ENCODE measurements around the gene FOLR2. TPM values are rescaled to one million over a fixed set of nuclear protein-coding genes. Genes with fewer than 3 reads are reported as not detected.

The FOLR2 gene
- total and polyA plus RNA-seq, 4 donors: 9.4 to 31.5 (median 16.7) TPM

DNA sequence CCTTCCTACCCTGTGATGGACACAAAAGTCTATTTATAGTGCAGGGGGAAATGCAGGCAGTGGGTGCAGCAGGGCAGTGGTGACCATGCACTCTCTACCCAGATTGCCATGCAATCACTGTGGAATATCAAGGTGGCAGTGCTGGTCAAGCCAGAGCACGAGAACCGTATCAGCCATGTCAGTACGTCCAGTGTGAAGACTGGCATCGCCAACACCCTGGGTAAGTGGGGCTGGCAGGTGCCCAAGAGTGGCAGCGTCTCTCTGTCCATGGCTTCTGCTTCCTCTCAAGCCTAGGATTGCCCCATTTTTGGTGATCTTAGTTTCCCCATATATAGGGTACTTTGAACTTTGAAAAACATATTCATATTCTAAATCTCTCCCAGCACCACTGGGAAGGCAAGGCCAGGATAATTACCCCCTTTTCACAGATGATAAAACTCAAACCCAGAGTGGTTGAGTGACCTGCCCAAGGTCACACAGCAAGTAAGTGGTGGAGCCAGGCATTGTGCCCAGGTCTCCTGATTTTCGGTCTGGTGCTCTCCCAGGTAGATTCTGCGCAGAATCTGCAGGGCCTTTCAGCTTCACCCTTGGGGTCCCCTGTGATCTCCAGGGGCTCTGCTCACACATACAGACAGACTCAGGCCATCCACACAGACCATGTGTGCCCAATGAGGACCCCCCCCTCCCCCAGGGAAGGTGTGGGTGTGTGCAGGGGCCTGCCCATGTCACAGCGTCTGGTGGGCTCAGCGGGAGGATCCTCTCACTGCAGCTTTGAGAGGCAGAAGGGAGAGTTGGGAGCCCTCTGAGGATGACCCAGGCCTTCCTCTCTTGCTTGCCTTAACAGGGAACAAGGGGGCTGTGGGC, 15.0 kb downstream of the FOLR2 start:
- 93% methylated on average over 9 of the region's 9 CpGs for WGBS
- TF ChIP-seq, protein P1, sequence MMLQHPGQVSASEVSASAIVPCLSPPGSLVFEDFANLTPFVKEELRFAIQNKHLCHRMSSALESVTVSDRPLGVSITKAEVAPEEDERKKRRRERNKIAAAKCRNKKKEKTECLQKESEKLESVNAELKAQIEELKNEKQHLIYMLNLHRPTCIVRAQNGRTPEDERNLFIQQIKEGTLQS (IDR thresholded peaks at IDR 0.05): no peak
- TF ChIP-seq, protein P2, sequence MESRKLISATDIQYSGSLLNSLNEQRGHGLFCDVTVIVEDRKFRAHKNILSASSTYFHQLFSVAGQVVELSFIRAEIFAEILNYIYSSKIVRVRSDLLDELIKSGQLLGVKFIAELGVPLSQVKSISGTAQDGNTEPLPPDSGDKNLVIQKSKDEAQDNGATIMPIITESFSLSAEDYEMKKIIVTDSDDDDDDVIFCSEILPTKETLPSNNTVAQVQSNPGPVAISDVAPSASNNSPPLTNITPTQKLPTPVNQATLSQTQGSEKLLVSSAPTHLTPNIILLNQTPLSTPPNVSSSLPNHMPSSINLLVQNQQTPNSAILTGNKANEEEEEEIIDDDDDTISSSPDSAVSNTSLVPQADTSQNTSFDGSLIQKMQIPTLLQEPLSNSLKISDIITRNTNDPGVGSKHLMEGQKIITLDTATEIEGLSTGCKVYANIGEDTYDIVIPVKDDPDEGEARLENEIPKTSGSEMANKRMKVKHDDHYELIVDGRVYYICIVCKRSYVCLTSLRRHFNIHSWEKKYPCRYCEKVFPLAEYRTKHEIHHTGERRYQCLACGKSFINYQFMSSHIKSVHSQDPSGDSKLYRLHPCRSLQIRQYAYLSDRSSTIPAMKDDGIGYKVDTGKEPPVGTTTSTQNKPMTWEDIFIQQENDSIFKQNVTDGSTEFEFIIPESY (IDR thresholded peaks at IDR 0.05): no peak
- TF ChIP-seq GABPA (IDR thresholded peaks at IDR 0.05 in 1 of 2, conservative IDR thresholded peaks at IDR 0.05 in 1 of 2): no peak

DNA sequence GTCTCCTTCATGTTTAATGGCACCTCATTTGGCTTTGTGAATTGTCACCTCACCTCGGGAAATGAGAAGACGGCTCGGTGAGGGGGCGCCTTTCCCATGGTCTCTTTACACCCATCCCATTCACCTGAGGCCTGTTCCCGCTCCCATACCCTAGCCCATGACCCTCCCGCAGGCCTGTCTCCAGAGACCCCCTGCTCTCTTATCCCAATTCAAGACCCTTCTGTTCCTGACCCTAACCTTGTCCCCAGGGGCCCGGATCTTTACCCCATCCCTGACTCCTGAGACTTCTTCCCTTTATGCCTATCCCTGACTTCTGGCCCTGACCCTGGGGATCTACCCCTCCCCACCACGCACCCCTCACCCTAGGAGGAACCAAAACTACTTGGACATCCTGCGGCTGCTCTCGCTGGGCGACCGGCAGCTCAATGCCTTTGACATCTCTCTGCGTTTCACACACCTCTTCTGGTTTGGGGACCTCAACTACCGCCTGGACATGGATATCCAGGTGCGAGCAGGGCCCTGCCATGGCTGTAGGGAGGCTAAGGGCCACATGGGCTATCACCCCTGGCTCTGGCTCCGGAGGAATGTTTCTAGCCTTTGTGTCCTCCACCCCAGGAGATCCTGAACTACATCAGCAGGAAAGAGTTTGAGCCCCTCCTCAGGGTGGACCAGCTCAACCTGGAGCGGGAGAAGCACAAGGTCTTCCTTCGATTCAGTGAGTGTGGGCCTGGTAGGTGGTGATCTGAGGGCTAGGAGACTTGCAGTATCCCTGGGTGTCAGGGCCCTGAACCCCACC, 15.9 kb downstream of the FOLR2 start:
- Histone ChIP-seq H3K4me3 (ENCODE audit: low read depth in 1 of 3, low read length in 3 of 3) (no peak overlapping the region), H3K9me3 (ENCODE audit: control insufficient read depth in 4 of 4, low read length in 3 of 4) (no peaks in the 10 kb centered on the region), H3K36me3 (ENCODE audit: control insufficient read depth in 4 of 4, insufficient read depth in 3 of 4, low read depth in 1 of 4, low read length in 3 of 4) (peaks cover 24 to 91% (median 46%) of the 10 kb centered on the region in 4 donors), H3K4me1 (ENCODE audit: control insufficient read depth in 4 of 4, insufficient read depth in 4 of 4, low read length in 3 of 4) (no peaks in the 10 kb centered on the region), H3K27me3 (ENCODE audit: control insufficient read depth in 4 of 4, insufficient read depth in 4 of 4, low read length in 3 of 4) (no peaks in the 10 kb centered on the region), H3K9ac (ENCODE audit: low read depth in 1 of 2, low read length in 2 of 2) (no peak overlapping the region), H3K27ac (ENCODE audit: low read depth in 1 of 2, low read length in 2 of 2) (no peak overlapping the region)
- DNase-seq (ENCODE audit: low spot score): no peak
- TF ChIP-seq, protein P3, sequence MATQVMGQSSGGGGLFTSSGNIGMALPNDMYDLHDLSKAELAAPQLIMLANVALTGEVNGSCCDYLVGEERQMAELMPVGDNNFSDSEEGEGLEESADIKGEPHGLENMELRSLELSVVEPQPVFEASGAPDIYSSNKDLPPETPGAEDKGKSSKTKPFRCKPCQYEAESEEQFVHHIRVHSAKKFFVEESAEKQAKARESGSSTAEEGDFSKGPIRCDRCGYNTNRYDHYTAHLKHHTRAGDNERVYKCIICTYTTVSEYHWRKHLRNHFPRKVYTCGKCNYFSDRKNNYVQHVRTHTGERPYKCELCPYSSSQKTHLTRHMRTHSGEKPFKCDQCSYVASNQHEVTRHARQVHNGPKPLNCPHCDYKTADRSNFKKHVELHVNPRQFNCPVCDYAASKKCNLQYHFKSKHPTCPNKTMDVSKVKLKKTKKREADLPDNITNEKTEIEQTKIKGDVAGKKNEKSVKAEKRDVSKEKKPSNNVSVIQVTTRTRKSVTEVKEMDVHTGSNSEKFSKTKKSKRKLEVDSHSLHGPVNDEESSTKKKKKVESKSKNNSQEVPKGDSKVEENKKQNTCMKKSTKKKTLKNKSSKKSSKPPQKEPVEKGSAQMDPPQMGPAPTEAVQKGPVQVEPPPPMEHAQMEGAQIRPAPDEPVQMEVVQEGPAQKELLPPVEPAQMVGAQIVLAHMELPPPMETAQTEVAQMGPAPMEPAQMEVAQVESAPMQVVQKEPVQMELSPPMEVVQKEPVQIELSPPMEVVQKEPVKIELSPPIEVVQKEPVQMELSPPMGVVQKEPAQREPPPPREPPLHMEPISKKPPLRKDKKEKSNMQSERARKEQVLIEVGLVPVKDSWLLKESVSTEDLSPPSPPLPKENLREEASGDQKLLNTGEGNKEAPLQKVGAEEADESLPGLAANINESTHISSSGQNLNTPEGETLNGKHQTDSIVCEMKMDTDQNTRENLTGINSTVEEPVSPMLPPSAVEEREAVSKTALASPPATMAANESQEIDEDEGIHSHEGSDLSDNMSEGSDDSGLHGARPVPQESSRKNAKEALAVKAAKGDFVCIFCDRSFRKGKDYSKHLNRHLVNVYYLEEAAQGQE (IDR thresholded peaks at IDR 0.05): no peak
- TF ChIP-seq HNF4G (IDR thresholded peaks at IDR 0.05) (no peak), EGR1 (IDR thresholded peaks at IDR 0.05; ENCODE audit: low read depth in 2 of 2) (no peak), TAF1 (conservative IDR thresholded peaks at IDR 0.05) (no peak), JUND (IDR thresholded peaks at IDR 0.05) (no peak), RAD21 (IDR thresholded peaks at IDR 0.05) (no peak), NR2F2 (IDR thresholded peaks at IDR 0.05) (no peak), RXRA (IDR thresholded peaks at IDR 0.05) (no peak), HNF4A (conservative IDR thresholded peaks at IDR 0.05) (no peak), SP1 (IDR thresholded peaks at IDR 0.05) (no peak), FOXA1 (IDR thresholded peaks at IDR 0.05) (no peak), YY1 (IDR thresholded peaks at IDR 0.05) (no peak)
- TF ChIP-seq, protein P1 (IDR thresholded peaks at IDR 0.05): no peak
- WGBS: 96% methylated on average over 18 of the region's 18 CpGs

More for the DNA sequence above, 15.0 kb downstream of the FOLR2 start:
- DNase-seq (ENCODE audit: low spot score): no peak
- H3K27me3 ChIP-seq (ENCODE audit: control insufficient read depth in 4 of 4, insufficient read depth in 4 of 4, low read length in 3 of 4): no peaks in the 10 kb centered on the region
- no peak overlapping the region for H3K4me3 ChIP-seq (ENCODE audit: low read depth in 1 of 3, low read length in 3 of 3)
- H3K27ac ChIP-seq (ENCODE audit: low read depth in 1 of 2, low read length in 2 of 2): no peak overlapping the region
- peaks cover 25 to 83% (median 43%) of the 10 kb centered on the region in 4 donors for H3K36me3 ChIP-seq (ENCODE audit: control insufficient read depth in 4 of 4, insufficient read depth in 3 of 4, low read depth in 1 of 4, low read length in 3 of 4)
- no peaks in the 10 kb centered on the region for H3K9me3 ChIP-seq (ENCODE audit: control insufficient read depth in 4 of 4, low read length in 3 of 4)
- no peaks in the 10 kb centered on the region for H3K4me1 ChIP-seq (ENCODE audit: control insufficient read depth in 4 of 4, insufficient read depth in 4 of 4, low read length in 3 of 4)
- no peak overlapping the region for H3K9ac ChIP-seq (ENCODE audit: low read depth in 1 of 2, low read length in 2 of 2)
